Mesenchymal stem cell (in vitro differentiated cells and primary cell): Measurements from ENCODE around the gene NPHP4.

Experiments used
- DNase-seq: peaks from one replicate; pipeline ENCODE4 v3.0.0-alpha.2; 2013
- H2AFZ ChIP-seq: one replicate; pipeline ENCODE4 v1.6.1; 2013; ENCODE audit warnings: low read depth, mild to moderate bottlenecking, control low read depth, inconsistent platforms, low read length, moderate library complexity
- H2AK5ac ChIP-seq: 2 replicates; pipeline ENCODE4 v1.6.1; 2013; ENCODE audit warnings: low read length, moderate library complexity, mild to moderate bottlenecking, inconsistent platforms; ENCODE audit not compliant: severe bottlenecking
- H2BK120ac ChIP-seq: one replicate; pipeline ENCODE4 v1.6.1; 2013; ENCODE audit warnings: low read depth, mild to moderate bottlenecking, inconsistent platforms, low read length, moderate library complexity
- H2BK12ac ChIP-seq, 2 experiments: one replicate each; pipeline ENCODE4 v1.6.1; 2013; ENCODE audit warnings: inconsistent platforms in 2 of 2, low read length in 2 of 2, mild to moderate bottlenecking in 2 of 2, moderate library complexity in 2 of 2, control low read depth in 1 of 2
- H2BK15ac ChIP-seq: one replicate; pipeline ENCODE4 v1.6.1; 2013; ENCODE audit warnings: mild to moderate bottlenecking, low read depth, inconsistent platforms; ENCODE audit not compliant: poor library complexity, severe bottlenecking
- H2BK5ac ChIP-seq: 2 replicates; pipeline ENCODE4 v1.6.1; 2013; ENCODE audit warnings: low read depth, mild to moderate bottlenecking, low read length, control low read depth, inconsistent platforms; ENCODE audit not compliant: poor library complexity, severe bottlenecking
- H3K14ac ChIP-seq, 2 experiments: one replicate each; pipeline ENCODE4 v1.6.1; 2013; ENCODE audit warnings: inconsistent platforms in 2 of 2, low read length in 2 of 2, control low read depth in 1 of 2, mild to moderate bottlenecking in 1 of 2, moderate library complexity in 1 of 2
- H3K18ac ChIP-seq, 2 experiments: one replicate each; pipeline ENCODE4 v1.6.1; 2013; ENCODE audit warnings: inconsistent platforms in 2 of 2, low read length in 2 of 2, control low read depth in 1 of 2, low read depth in 1 of 2, mild to moderate bottlenecking in 1 of 2
- H3K23ac ChIP-seq, 2 experiments: one replicate each; pipeline ENCODE4 v1.6.1; 2013; ENCODE audit warnings: inconsistent platforms in 2 of 2, low read length in 2 of 2, mild to moderate bottlenecking in 2 of 2, moderate library complexity in 2 of 2, control low read depth in 1 of 2
- H3K27ac ChIP-seq: 2 replicates; pipeline ENCODE4 v1.5.1; 2013; ENCODE audit warnings: mild to moderate bottlenecking, moderate library complexity, low read length, control low read depth, inconsistent platforms; ENCODE audit not compliant: poor library complexity, severe bottlenecking
- H3K27me3 ChIP-seq, 2 experiments: 2 replicates each; pipeline versions ENCODE4 v1.6.1 to v1.7.0; 2013; ENCODE audit warnings: low read length in 2 of 2, mild to moderate bottlenecking in 2 of 2, moderate library complexity in 2 of 2, control low read depth in 1 of 2, inconsistent platforms in 1 of 2; ENCODE audit not compliant: control insufficient read depth in 1 of 2, insufficient read depth in 1 of 2
- H3K36me3 ChIP-seq, 2 experiments: 2 replicates each; pipeline versions ENCODE4 v1.6.1 to v1.7.0; 2013; ENCODE audit warnings: low read length in 2 of 2, control low read depth in 1 of 2, inconsistent platforms in 1 of 2, low read depth in 1 of 2, mild to moderate bottlenecking in 1 of 2; ENCODE audit not compliant: insufficient read depth in 2 of 2, control insufficient read depth in 1 of 2
- H3K4ac ChIP-seq, 2 experiments: one replicate each; pipeline ENCODE4 v1.6.1; 2013; ENCODE audit warnings: inconsistent platforms in 2 of 2, low read length in 2 of 2, mild to moderate bottlenecking in 2 of 2, moderate library complexity in 2 of 2, control low read depth in 1 of 2, low read depth in 1 of 2
- H3K4me1 ChIP-seq: 2 replicates; pipeline ENCODE4 v1.6.1; 2013; ENCODE audit warnings: low read depth, low read length, control low read depth; ENCODE audit not compliant: control insufficient read depth, insufficient read depth
- H3K4me2 ChIP-seq: 2 replicates; pipeline ENCODE4 v1.6.1; 2013; ENCODE audit warnings: low read length, mild to moderate bottlenecking, inconsistent platforms; ENCODE audit not compliant: poor library complexity, severe bottlenecking
- H3K4me3 ChIP-seq, 2 experiments: 2 replicates each; pipeline versions ENCODE4 v1.5.1 to v1.7.0; 2013; ENCODE audit warnings: low read length in 2 of 2, mild to moderate bottlenecking in 2 of 2, control low read depth in 1 of 2, low read depth in 1 of 2; ENCODE audit not compliant: insufficient read depth in 1 of 2
- H3K79me1 ChIP-seq: replicated peaks from 2 replicates; pipeline ENCODE4 v1.6.1; 2013; ENCODE audit warnings: mild to moderate bottlenecking, control low read depth, low read length, inconsistent platforms; ENCODE audit not compliant: poor library complexity, severe bottlenecking
- H3K9ac ChIP-seq: 2 replicates; pipeline ENCODE4 v1.7.0; 2013; ENCODE audit warnings: mild to moderate bottlenecking, low read length, moderate library complexity
- H3K9me3 ChIP-seq: 2 replicates; pipeline ENCODE4 v1.7.0; 2013; ENCODE audit warnings: mild to moderate bottlenecking, low read length; ENCODE audit not compliant: control insufficient read depth
- H4K8ac ChIP-seq: one replicate; pipeline ENCODE4 v1.6.1; 2013; ENCODE audit warnings: inconsistent platforms, mild to moderate bottlenecking, low read length, moderate library complexity
- H4K91ac ChIP-seq: one replicate; pipeline ENCODE4 v1.6.1; 2013; ENCODE audit warnings: mild to moderate bottlenecking, low read length, inconsistent platforms
- WGBS: methylation state at CpG from one replicate; pipeline ENCODE4 v1.1.7; 2013; ENCODE audit warnings: mixed read lengths; 5-methylcytosine and 5-hydroxymethylcytosine counted together

Gene NPHP4

GRCh38 chr1:5885471-5886139 is 106.6 kb downstream of the NPHP4 start:
- Histone ChIP-seq H3K79me1 (no peaks in the 10 kb centered on the region), H2BK12ac (no peak overlapping the region), H3K18ac (no peak overlapping the region), H3K4me2 (no peak overlapping the region), H3K9me3 (no peaks in the 10 kb centered on the region), H3K4me3 (no peak overlapping the region), H3K14ac (no peak overlapping the region), H4K91ac (no peak overlapping the region), H2BK15ac (no peak overlapping the region), H3K4ac (no peak overlapping the region), H3K27me3 (no peaks in the 10 kb centered on the region), H2AFZ (no peak overlapping the region), H3K36me3 (peaks cover 12 to 29% of the 10 kb centered on the region in 2 experiments), H3K4me1 (peaks cover 29% of the 10 kb centered on the region), H2AK5ac (no peak overlapping the region), H2BK5ac (no peak overlapping the region), H3K27ac (no peak overlapping the region), H2BK120ac (no peak overlapping the region), H4K8ac (no peak overlapping the region), H3K9ac (no peak overlapping the region), H3K23ac (no peak overlapping the region)
- DNase-seq = no peak
- 99% methylated on average over 15 of the region's 18 CpGs for WGBS

- Histone ChIP-seq H3K23ac (no peak overlapping the region), H3K27me3 (no peaks in the 10 kb centered on the region), H2BK12ac (no peak overlapping the region), H3K14ac (no peak overlapping the region), H3K9ac (no peak overlapping the region), H2AK5ac (no peak overlapping the region), H3K36me3 (peaks cover 27 to 37% of the 10 kb centered on the region in 2 experiments), H3K4me1 (peaks cover 20% of the 10 kb centered on the region), H2BK120ac (no peak overlapping the region), H2AFZ (no peak overlapping the region), H4K8ac (no peak overlapping the region), H3K4me2 (no peak overlapping the region), H3K4me3 (no peak overlapping the region), H4K91ac (no peak overlapping the region), H2BK15ac (no peak overlapping the region), H2BK5ac (no peak overlapping the region), H3K79me1 (no peaks in the 10 kb centered on the region), H3K9me3 (peaks cover 13% of the 10 kb centered on the region), H3K18ac (no peak overlapping the region), H3K27ac (no peak overlapping the region), H3K4ac (no peak overlapping the region)
- DNase-seq = no peak
- WGBS = 95% methylated on average over 12 of the region's 13 CpGs
Observed at GRCh38 chr1:5884110-5884509, 108.1 kb downstream of the NPHP4 start.

GRCh38 chr1:5883129-5884048 is 108.8 kb downstream of the NPHP4 start:
- 96% methylated on average over 30 of the region's 30 CpGs for WGBS
- Histone ChIP-seq H3K36me3 (peaks cover 32 to 39% of the 10 kb centered on the region in 2 experiments), H3K27me3 (no peaks in the 10 kb centered on the region), H2BK15ac (no peak overlapping the region), H3K4ac (no peak overlapping the region), H2AFZ (no peak overlapping the region), H3K23ac (no peak overlapping the region), H3K79me1 (no peaks in the 10 kb centered on the region), H2BK120ac (no peak overlapping the region), H3K9ac (no peak overlapping the region), H3K4me1 (peaks cover 20% of the 10 kb centered on the region), H2BK5ac (no peak overlapping the region), H3K27ac (no peak overlapping the region), H3K9me3 (peaks cover 13% of the 10 kb centered on the region), H3K14ac (no peak overlapping the region), H3K4me2 (no peak overlapping the region), H2BK12ac (no peak overlapping the region), H4K8ac (no peak overlapping the region), H3K4me3 (no peak overlapping the region), H4K91ac (peak overlapping the region; percentile 25), H2AK5ac (no peak overlapping the region), H3K18ac (no peak overlapping the region)
- no peak for DNase-seq
